ENCODE data around the gene STAT5B. TPM values are rescaled to one million over a fixed set of nuclear protein-coding genes. Genes with fewer than 3 reads are reported as not detected.

Gene STAT5B
- total RNA-seq, 2 donors from 2014 or later = 42.4 to 46.2 TPM

- intact Hi-C loops (cut with DNase I) = loop anchor here in 1 of 2 donors (5.0 kb wide), 1 partner anchor 63 kb away; no protein-coding TSS in a partner anchor
- ATAC-seq (peak in 1 of 2 donors; percentile 7), DNase-seq (no peak)
Observed at GRCh38 chr17:42179911-42180410, 96.2 kb downstream of the STAT5B start.

GRCh38 chr17:42179335-42179734 is 96.9 kb downstream of the STAT5B start:
- DNase-seq (no peak), ATAC-seq (no peak)
- intact Hi-C loops (cut with DNase I) = no loop called here

DNA sequence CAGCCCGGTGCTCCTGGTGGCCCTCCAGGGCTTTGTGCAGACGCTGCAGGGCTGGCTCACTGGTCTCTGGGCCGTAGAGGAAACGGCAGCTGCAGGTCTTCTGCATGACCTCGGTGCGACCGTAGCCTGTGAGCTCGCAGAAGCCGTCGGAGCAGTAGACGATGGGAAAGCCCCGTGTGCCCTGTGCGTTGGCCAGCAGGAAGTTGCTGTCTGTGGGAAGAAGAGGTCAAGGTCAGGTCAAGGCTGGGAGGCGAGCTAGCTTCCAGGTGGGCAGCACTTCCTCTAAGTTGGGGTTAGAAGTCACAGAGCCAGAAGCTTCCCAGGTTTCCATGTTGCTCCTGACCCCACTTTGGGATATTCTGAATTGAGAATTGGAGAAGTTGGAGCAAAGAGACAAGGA is 97.4 kb downstream of the STAT5B start:
- DNase-seq (no peak), ATAC-seq (no peak)
- intact Hi-C loops (cut with DNase I) = no loop called here

- DNase-seq (no peak), ATAC-seq (no peak)
- intact Hi-C loops (cut with DNase I) = no loop called here
Observed at GRCh38 chr17:42177684-42178083, 98.5 kb downstream of the STAT5B start.

- ATAC-seq = no peak
- DNase-seq = no peak
- intact Hi-C loops (cut with DNase I) = no loop called here
Observed at GRCh38 chr17:42174126-42174783, 101.9 kb downstream of the STAT5B start.

DNA sequence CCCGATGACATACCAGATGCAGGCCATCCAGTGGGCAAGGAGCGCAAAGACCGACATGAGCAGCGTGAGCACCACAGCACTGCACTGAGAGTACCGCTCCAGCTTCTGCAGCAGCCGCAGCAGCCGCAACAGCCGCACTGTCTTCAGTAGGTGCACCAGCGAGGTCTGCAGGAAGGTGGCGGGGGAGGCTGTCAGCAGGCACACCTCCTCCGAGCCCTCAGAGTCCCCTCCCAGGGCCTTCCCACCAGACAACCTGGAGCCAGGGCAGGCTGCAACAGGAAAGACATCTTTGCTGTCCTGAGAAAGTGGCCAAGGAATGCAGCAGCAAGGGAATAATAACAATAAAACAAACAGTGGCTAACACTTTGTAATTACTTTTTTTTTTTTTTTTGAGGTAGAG is 104.4 kb downstream of the STAT5B start:
- no peak for DNase-seq
- no peak for ATAC-seq
- intact Hi-C loops (cut with DNase I) = no loop called here

- DNase-seq (no peak), ATAC-seq (no peak)
- intact Hi-C loops (cut with DNase I) = no loop called here
Observed at GRCh38 chr17:42169351-42169750, 106.8 kb downstream of the STAT5B start.

- intact Hi-C loops (cut with DNase I) = no loop called here
- DNase-seq (no peak), ATAC-seq (no peak)
Observed at GRCh38 chr17:42167807-42168206, 108.4 kb downstream of the STAT5B start.

GRCh38 chr17:42166196-42166763 is 109.9 kb downstream of the STAT5B start:
- no peak for DNase-seq
- no peak for ATAC-seq
- intact Hi-C loops (cut with DNase I) = no loop called here

DNA sequence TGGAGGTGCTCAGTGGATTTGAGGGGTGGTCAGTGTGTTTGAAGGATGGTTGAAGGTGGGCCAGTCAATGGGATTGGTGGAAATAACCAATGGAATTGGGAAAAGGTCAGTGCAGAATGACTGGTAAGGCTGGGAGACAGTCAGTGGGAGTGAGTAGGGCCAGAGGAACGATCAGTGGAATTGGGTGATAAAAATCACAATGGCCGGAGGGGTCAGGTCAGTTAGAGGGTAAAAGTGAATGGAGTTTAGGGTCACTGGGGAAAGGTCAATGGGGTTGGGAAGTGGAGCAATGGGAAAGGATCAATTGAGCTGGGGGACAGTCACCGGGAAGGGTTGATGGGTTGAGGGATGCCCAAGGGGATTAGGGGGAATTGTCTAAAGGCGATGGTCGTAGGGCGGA is 110.4 kb downstream of the STAT5B start:
- intact Hi-C loops (cut with DNase I) = no loop called here
- ATAC-seq (no peak), DNase-seq (no peak)

DNA sequence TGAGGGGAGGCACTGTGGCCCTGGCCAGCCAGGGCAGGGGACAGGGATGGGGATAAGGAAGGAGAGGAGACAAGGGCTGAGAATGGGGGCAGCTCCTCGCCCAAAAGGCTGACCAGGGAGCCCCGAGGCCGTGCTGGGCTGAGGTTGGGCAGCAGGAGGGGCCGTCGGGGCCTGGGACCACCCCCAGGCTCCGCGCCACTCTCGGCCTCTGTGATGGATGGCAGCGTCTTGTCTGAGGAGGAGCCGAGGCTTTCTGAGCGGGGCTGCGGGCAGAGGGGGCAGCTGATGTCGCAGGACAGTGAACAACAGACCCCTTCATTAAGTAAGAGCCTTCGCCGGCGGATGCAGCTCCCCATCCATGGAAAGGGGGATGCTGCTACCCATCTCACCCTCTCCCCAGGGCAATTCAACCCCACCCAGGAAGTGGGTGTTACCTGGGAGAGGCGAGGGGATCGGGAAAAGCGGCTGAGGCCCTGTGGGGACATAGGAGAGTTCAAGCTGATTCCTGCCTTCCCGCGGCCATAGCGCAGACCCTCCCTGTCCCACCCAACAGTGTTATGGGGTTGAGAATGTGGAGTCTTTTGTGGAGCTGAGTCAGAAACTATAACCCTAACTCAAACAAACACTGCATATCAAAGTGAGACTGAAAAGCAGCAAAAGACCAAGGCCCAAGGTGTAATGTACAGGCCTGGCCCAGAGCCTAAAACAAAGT is 112.3 kb downstream of the STAT5B start:
- no peak for DNase-seq

DNA sequence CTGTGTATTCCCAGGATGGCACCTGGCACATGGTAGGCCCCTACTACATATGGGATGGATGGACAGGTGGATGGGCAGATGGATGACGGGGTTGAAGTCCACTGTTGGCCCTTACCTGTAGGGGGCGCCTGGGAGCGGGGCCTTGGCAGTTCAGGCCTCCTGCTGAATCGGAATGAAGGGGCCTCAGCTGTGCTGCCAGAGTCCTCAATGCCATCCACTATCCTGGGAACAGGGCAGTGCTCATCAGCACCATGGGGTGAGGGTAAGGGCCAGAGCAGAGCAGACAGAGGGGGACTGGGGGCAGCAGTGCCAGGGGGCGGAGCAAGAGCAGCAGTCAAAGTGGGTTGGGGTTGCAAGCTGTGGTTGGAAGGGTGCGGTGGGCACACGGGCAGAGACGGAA is 113.1 kb downstream of the STAT5B start:
- DNase-seq (no peak), ATAC-seq (no peak)
- intact Hi-C loops (cut with DNase I) = no loop called here

More for the DNA sequence above, 112.3 kb downstream of the STAT5B start:
- intact Hi-C loops (cut with DNase I) = no loop called here
- ATAC-seq = no peak

DNA sequence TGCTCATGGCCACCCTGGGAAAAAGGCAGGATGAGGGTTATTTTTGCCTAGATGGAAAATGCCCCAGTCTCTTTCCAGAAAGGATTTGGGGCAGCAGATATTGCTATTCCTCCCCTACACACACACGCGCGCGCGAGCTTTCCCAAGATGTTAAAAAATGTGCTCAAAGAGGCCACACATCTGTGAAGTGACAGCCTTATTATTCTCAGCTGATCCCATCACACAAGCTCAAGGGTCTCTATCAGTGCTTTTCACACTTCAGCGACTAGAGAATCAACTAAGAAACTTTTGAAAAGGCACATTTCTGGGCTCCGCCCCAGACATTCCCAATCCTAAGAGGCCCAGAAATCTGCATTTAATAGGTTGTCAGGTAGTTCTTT is 115.7 kb downstream of the STAT5B start:
- intact Hi-C loops (cut with DNase I) = no loop called here
- DNase-seq (no peak), ATAC-seq (no peak)

DNA sequence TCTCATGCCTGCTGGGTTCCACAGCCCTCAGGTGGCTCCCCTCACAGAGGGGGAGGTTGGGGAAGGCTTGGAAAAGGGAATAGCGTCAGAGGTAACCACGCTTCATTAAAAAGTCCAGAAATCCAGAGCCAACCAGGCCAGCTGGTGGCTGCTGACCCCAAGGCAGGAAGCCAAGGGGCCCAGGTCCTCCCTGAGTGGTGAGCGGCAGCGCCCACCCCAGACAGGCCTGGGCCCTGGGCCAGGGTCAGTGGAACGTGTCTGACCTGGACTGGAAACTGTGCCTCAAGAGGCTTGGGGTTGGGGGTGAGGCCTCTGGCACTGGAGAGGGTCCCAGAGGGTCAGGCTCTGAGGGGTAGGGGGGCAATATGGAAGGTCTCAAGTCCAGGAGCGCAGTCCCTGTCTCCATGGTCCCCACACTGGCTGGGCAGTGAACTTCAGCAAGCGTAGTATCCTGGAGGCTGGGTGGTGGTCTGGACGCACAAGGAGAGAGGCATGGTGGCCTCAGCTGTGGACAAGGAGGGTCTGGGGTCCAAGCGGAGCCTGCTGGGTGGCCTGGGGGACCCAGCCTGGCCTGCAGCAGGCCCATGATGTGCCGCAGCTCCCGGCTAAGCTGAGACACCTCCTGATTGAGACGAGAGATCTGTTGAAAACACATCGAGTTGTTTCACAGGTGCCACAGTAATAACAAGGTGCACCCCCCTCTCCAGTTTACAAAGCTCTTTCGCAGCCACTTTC is 116.2 kb downstream of the STAT5B start:
- ATAC-seq (no peak), DNase-seq (no peak)
- intact Hi-C loops (cut with DNase I) = no loop called here

DNA sequence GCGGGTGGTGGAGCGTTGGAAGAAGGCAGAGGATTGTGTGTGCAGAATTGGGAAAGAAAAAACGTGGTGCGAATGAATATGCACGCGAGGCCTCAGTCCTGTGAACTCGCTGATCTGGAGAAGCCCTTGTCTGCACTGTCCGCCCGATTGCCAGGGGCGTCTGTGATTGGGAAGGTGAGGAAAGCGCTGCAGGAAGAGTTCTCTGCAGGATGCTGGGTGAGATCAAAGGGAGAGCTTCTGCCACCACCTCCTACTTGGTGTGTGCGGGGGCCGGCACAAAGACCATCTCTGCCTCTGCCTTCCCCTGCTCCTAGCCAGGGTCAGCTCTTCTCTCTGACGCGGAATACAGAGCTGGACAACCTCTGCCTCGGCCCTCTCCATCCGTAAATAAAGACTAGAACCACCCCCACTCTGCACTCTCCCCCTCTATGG is 120.6 kb downstream of the STAT5B start:
- DNase-seq (no peak), ATAC-seq (no peak)
- intact Hi-C loops (cut with DNase I) = no loop called here

GRCh38 chr17:42153919-42154742 is 122.1 kb downstream of the STAT5B start:
- intact Hi-C loops (cut with DNase I) = no loop called here
- ATAC-seq = peak in 1 of 2 donors; percentile 1
- no peak for DNase-seq
